ENCODE results near the gene CAMK1D. TPM values are rescaled to one million over a fixed set of nuclear protein-coding genes. Genes with fewer than 3 reads are reported as not detected.

The CAMK1D gene
- total RNA-seq, 2 donors from 2014 or later = 4.5 to 7.8 TPM

GRCh38 chr10:12655940-12656339 is 306.6 kb downstream of the CAMK1D start:
- Histone ChIP-seq H3K36me3 (ENCODE audit: control insufficient read depth, insufficient read depth, low read length) (no peaks in the 10 kb centered on the region), H3K4me1 (ENCODE audit: control insufficient read depth, insufficient read depth, low read length) (no peaks in the 10 kb centered on the region), H3K9ac (ENCODE audit: extremely low read depth, low read length, poor library complexity, severe bottlenecking) (no peak overlapping the region), H3K9me3 (ENCODE audit: control insufficient read depth, low read length) (peaks cover 12% of the 10 kb centered on the region), H3K27ac (ENCODE audit: low read depth, low read length) (no peak overlapping the region), H3K27me3 (ENCODE audit: control insufficient read depth, insufficient read depth, low read length, poor library complexity, severe bottlenecking) (no peaks in the 10 kb centered on the region), H3K4me3 (ENCODE audit: low read length) (no peak overlapping the region)
- WGBS, 2 experiments (ENCODE audit: insufficient coverage in 1 of 2, insufficient read length in 1 of 2) = 86 to 100% methylated on average over 1 to 2 of the region's 2 CpGs
- Mint-ChIP-seq H3K27ac (no peak overlapping the region), H3K4me1 (no peaks in the 10 kb centered on the region), H3K27me3 (ENCODE audit: insufficient read depth) (no peaks in the 10 kb centered on the region), H3K36me3 (ENCODE audit: low read depth) (peaks cover 2% of the 10 kb centered on the region), H3K9me3 (peaks cover 5% of the 10 kb centered on the region), H3K4me3 (no peak overlapping the region)
- no peak for TF ChIP-seq CTCF (conservative IDR thresholded peaks at IDR 0.05)
- DNase-seq = no peak

DNA sequence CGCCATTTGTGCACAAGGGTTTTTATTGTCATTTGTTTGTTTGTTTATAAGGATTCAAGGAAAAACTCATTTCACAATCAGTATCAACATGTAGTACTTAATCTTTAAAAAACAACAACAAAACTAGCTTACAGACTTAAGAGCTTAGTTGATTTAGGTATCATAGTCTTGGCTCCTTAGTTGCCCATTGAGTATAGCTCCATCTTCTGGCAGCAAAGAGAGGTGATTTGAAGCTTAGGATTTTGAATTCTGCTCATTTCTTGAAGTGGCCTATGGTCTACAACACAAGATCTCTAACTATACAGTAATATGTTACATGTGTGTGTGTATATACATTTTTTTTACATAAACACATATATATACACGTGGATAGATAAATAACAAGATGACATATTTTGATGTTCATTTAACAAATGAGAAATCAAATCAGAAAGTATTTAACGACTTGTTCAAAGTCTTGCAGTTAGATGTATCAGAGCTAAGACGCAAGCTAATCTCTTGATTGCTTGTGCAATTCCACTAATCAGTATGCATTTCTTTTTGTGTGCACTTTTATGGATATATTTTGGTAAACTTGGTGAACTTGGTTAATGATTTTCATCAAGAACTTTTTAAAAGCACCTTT is 307.3 kb downstream of the CAMK1D start:
- Histone ChIP-seq H3K27me3 (ENCODE audit: control insufficient read depth, insufficient read depth, low read length, poor library complexity, severe bottlenecking) (no peaks in the 10 kb centered on the region), H3K27ac (ENCODE audit: low read depth, low read length) (no peak overlapping the region), H3K4me3 (ENCODE audit: low read length) (no peak overlapping the region), H3K4me1 (ENCODE audit: control insufficient read depth, insufficient read depth, low read length) (no peaks in the 10 kb centered on the region), H3K9ac (ENCODE audit: extremely low read depth, low read length, poor library complexity, severe bottlenecking) (no peak overlapping the region), H3K36me3 (ENCODE audit: control insufficient read depth, insufficient read depth, low read length) (no peaks in the 10 kb centered on the region), H3K9me3 (ENCODE audit: control insufficient read depth, low read length) (peaks cover 12% of the 10 kb centered on the region)
- DNase-seq = no peak
- Mint-ChIP-seq H3K36me3 (ENCODE audit: low read depth) (peaks cover 2% of the 10 kb centered on the region), H3K27ac (no peak overlapping the region), H3K4me3 (no peak overlapping the region), H3K27me3 (ENCODE audit: insufficient read depth) (no peaks in the 10 kb centered on the region), H3K4me1 (no peaks in the 10 kb centered on the region), H3K9me3 (peaks cover 5% of the 10 kb centered on the region)
- 92 to 97% methylated on average over 2 of the region's 4 CpGs for WGBS, 2 experiments (ENCODE audit: insufficient coverage in 1 of 2, insufficient read length in 1 of 2)
- TF ChIP-seq CTCF (conservative IDR thresholded peaks at IDR 0.05) = peak; percentile 92

DNA sequence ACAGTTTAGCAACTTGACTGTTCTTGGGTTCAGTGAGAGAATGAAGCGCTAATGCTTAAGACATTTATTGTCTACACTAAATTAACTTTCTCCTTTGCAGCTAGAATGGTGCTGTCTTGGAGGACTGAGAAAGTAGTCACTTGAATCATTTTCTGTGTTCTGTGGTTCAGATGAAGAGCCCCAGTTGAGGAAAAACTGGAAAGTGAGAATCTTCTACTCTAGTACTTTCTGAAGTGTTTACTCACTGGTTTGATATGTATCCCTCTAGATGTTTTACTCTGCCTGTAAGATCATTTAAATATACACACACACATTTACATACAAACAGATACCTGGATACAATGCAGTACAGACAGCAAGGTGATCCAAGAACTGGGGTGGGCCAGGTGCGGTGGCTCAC is 308.1 kb downstream of the CAMK1D start:
- DNase-seq = no peak
- Mint-ChIP-seq H3K27ac (no peak overlapping the region), H3K4me3 (no peak overlapping the region), H3K27me3 (ENCODE audit: insufficient read depth) (no peaks in the 10 kb centered on the region), H3K36me3 (ENCODE audit: low read depth) (peaks cover 2% of the 10 kb centered on the region), H3K9me3 (peaks cover 4% of the 10 kb centered on the region), H3K4me1 (no peaks in the 10 kb centered on the region)
- Histone ChIP-seq H3K4me3 (ENCODE audit: low read length) (no peak overlapping the region), H3K27me3 (ENCODE audit: control insufficient read depth, insufficient read depth, low read length, poor library complexity, severe bottlenecking) (no peaks in the 10 kb centered on the region), H3K4me1 (ENCODE audit: control insufficient read depth, insufficient read depth, low read length) (no peaks in the 10 kb centered on the region), H3K36me3 (ENCODE audit: control insufficient read depth, insufficient read depth, low read length) (no peaks in the 10 kb centered on the region), H3K9me3 (ENCODE audit: control insufficient read depth, low read length) (peaks cover 12% of the 10 kb centered on the region), H3K9ac (ENCODE audit: extremely low read depth, low read length, poor library complexity, severe bottlenecking) (no peak overlapping the region), H3K27ac (ENCODE audit: low read depth, low read length) (no peak overlapping the region)
- 94 to 100% methylated on average over 1 to 2 of the region's 2 CpGs for WGBS, 2 experiments (ENCODE audit: insufficient coverage in 1 of 2, insufficient read length in 1 of 2)
- no peak for TF ChIP-seq CTCF (conservative IDR thresholded peaks at IDR 0.05)

Measured in endodermal cell (in vitro differentiated cells).